Activated CD4-positive, alpha-beta memory T cell treated with anti-CD3 and anti-CD28 coated beads for 36 hours (primary cell): Measurements from ENCODE around the gene UMAD1. TPM values are rescaled to one million over a fixed set of nuclear protein-coding genes. Genes with fewer than 3 reads are reported as not detected.

Experiments used
- CTCF ChIA-PET: fragments of 350-600 bp; sonication (Branson Sonifier 250); formaldehyde crosslinking; loops from one replicate; lab custom pipeline; 2021; ENCODE audit warnings: antibody characterized with exemption, inconsistent platforms; lab: Charles Lee
- POLR2A ChIA-PET: fragments of 350-600 bp; sonication (Branson Sonifier 250); formaldehyde crosslinking; loops from one replicate; lab custom pipeline; 2021; ENCODE audit warnings: antibody characterized with exemption; lab: Charles Lee
- DNase-seq: peaks from one replicate; pipeline ENCODE4 v3.0.0-alpha.2; 2020
- H3K27ac Mint-ChIP-seq: one replicate; pipeline ENCODE4 v1.8.0; 2021; ENCODE audit warnings: mixed read lengths
- H3K27me3 Mint-ChIP-seq: one replicate; pipeline ENCODE4 v1.8.0; 2021; ENCODE audit warnings: mixed read lengths
- H3K36me3 Mint-ChIP-seq: one replicate; pipeline ENCODE4 v1.8.0; 2021; ENCODE audit warnings: mixed read lengths
- H3K4me1 Mint-ChIP-seq: one replicate; pipeline ENCODE4 v1.8.0; 2021; ENCODE audit warnings: low read depth, mixed read lengths
- H3K4me3 Mint-ChIP-seq: one replicate; pipeline ENCODE4 v1.8.0; 2021; ENCODE audit warnings: mild to moderate bottlenecking, mixed read lengths
- H3K9me3 Mint-ChIP-seq: one replicate; pipeline ENCODE4 v1.8.0; 2021; ENCODE audit warnings: mixed read lengths
- intact Hi-C: fragments of 100-400 bp; cut with micrococcal nuclease; formaldehyde crosslinking; loops from one replicate; pipeline ENCODE4 v1.15.1; 2023
- total RNA-seq, 2 experiments: library from RNA; stranded (reverse); gene quantifications; one replicate each; pipeline ENCODE4 v1.2.3, GENCODE V29; 2021

The UMAD1 gene
- total RNA-seq, 2 experiments from 2014 or later, result 15.0 to 17.6 TPM

DNA sequence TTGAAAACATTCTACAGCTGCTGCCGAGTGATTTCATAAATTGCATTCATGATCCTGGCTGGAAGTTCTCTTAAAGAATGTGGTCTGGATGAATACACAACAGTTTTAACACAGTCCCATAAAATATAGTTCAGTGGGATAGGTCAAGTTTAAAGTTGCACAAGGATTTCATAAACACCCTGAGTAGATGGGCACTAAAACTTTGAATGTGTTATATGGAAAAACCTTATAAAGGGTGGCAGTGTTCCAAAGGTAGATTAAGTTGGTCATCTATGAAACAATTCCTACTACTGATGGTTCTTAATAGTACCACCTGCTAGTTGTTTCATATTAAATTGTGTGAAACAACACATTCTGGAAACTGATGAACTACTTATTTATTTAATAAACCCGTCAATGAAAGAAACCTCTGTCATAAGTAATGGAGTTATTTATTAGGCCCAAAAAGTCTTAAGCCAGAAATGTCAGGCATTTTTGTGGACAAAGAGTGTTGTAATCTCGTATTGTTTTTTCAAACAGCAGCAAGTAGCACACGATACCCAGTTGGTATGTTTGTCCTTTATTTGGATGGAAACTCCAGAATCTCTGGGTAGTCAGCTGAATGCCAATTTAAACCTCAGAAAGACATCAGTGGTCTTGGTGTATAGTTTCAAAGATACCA, 92.2 kb downstream of the UMAD1 start:
- CTCF ChIA-PET, result no interaction called here
- Mint-ChIP-seq H3K9me3 (no peaks in the 10 kb centered on the region), H3K4me3 (no peak overlapping the region), H3K36me3 (peaks cover 1% of the 10 kb centered on the region), H3K27me3 (no peaks in the 10 kb centered on the region), H3K27ac (no peak overlapping the region), H3K4me1 (no peaks in the 10 kb centered on the region)
- no peak for DNase-seq
- POLR2A ChIA-PET, result no interaction called here
- intact Hi-C loops, result no loop called here

DNA sequence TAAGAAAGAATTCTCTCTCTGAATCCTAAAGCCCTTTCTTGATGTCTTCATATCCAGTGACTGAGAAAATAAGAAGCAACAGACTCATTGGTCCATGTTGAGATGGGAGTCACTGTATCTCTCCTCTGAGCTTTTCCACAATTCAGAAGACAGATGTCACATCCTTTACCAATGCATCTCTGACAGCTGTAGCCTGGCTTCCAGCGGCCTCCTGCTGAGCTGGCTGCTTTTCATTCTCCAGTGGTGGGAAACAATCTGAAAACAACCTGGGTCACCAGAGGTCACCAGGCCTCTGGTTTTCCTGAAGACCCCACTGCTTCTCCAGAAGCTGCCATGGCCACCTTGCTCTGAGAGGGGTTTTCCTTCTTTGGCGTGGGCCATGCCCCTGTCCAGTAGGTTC, 96.1 kb downstream of the UMAD1 start:
- Mint-ChIP-seq H3K36me3 (peaks cover 1% of the 10 kb centered on the region), H3K27ac (no peak overlapping the region), H3K4me1 (peaks cover 5% of the 10 kb centered on the region), H3K27me3 (no peaks in the 10 kb centered on the region), H3K4me3 (no peak overlapping the region), H3K9me3 (no peaks in the 10 kb centered on the region)
- CTCF ChIA-PET, result no interaction called here
- intact Hi-C loops, result no loop called here
- DNase-seq, result no peak
- POLR2A ChIA-PET, result no interaction called here

DNA sequence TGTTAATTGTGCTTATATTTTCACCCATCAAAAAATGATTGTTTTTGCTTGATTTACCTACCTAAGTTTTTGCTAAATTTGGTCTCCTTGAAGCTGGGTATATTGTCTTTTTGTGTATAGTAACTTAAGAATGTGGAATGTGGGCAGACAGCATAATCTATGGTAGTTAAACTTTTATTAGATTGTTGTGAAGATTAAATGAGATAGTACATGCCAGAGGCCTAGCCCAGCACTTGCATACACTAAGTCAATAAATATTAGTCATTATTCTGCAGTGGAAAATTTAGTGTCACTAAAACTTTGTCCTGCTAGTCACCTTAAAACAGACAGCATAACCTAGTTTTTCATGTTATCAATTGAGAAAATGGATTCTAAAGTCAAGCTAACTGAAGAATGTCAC, 97.1 kb downstream of the UMAD1 start:
- H3K4me1 Mint-ChIP-seq, result peaks cover 5% of the 10 kb centered on the region
- ChIA-PET POLR2A (no interaction called here), CTCF (no interaction called here)

DNA sequence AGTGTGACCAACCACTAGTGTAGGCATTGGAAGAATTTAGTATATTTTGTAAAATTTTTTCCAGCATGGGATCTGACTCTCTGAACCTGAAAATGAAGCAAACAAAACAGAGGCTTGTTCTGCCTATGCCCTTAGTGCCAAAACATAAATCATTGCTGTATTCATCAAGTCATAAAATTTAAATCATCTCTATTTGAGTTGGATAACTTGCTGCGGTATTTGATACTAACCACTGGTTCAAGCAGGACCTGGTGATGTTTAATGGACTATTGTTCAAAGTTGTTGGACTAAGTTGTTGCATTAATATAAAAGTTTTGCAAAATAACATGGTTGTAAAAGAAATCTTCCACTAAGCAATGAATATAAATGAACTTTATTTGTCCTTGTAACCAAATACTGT, 97.6 kb downstream of the UMAD1 start:
- Mint-ChIP-seq H3K27ac (no peak overlapping the region), H3K9me3 (no peaks in the 10 kb centered on the region), H3K4me3 (no peak overlapping the region), H3K4me1 (peaks cover 5% of the 10 kb centered on the region), H3K36me3 (peaks cover 1% of the 10 kb centered on the region), H3K27me3 (no peaks in the 10 kb centered on the region)
- ChIA-PET CTCF (no interaction called here), POLR2A (no interaction called here)
- no peak for DNase-seq
- intact Hi-C loops, result no loop called here

More for the DNA sequence above, 97.1 kb downstream of the UMAD1 start:
- Mint-ChIP-seq H3K36me3 (peaks cover 1% of the 10 kb centered on the region), H3K4me3 (no peak overlapping the region), H3K9me3 (no peaks in the 10 kb centered on the region), H3K27me3 (no peaks in the 10 kb centered on the region), H3K27ac (no peak overlapping the region)
- no peak for DNase-seq
- intact Hi-C loops, result no loop called here

DNA sequence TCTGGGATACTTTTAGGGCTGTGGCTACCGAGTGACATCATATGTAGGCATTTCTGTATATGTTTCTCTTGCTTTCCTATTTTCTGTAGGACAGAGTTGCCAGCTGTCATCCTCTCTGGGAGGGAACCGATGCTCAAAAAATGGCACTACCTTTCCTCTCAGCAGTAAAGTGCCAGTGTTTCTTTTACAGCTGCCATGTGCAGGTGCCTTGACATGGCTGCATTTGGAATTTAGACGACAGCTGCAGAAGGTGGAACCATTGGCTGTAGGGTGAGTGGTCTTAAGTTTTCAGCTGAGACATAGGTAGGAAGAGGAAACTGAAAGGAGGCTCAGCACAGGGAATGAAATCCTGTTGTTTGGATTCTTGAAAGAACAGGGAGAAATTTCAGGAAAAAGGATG, 98.1 kb downstream of the UMAD1 start:
- Mint-ChIP-seq H3K36me3 (peaks cover 1% of the 10 kb centered on the region), H3K27me3 (no peaks in the 10 kb centered on the region), H3K4me3 (no peak overlapping the region), H3K9me3 (no peaks in the 10 kb centered on the region), H3K4me1 (peaks cover 5% of the 10 kb centered on the region), H3K27ac (no peak overlapping the region)
- no peak for DNase-seq
- intact Hi-C loops, result no loop called here
- CTCF ChIA-PET, result interaction anchor here (1.2 kb wide), 2 partner anchors 19 to 635 kb away, joined by 3 read pairs; no protein-coding TSS in a partner anchor
- POLR2A ChIA-PET, result no interaction called here

DNA sequence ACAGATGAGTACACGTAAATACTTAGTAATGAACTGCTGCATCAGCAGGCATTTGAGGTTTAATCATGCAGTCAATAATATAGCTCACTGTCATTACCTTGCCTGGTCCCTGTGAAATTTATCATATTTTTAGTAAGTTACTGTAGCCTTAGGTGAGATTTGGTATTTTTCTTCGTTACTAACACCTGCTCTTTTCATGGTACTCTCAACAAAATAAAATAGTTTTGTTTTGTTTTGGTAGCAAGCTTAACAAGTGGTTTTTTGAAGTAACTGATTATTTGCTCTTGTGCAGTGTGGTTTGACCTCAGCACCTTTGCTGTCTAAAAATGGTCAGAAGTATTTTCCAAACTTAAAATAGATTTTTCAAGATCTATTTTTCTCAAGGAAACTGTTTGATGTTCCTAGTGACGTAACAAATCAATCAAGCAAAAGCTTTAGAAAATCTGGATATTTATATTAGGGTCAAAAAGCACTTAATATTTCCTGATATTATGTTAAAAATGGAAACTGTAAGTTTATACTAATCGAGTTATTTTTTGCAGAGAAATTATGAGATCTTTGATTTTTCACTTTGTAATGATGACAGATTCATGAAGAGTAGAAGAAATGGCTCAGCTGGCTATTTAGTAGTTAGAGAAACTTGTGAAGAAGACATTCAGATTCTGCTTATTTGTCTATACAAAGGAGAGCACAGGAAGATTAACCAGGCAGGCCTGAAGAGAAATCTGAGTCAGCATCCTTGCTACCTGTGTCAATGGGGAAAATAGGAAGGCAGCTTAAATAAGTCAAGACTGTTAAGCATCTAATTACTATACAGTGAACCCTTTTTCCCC, 98.9 kb downstream of the UMAD1 start:
- Mint-ChIP-seq H3K27ac (no peak overlapping the region), H3K27me3 (no peaks in the 10 kb centered on the region), H3K4me3 (no peak overlapping the region), H3K36me3 (peaks cover 1% of the 10 kb centered on the region), H3K4me1 (peaks cover 5% of the 10 kb centered on the region), H3K9me3 (no peaks in the 10 kb centered on the region)
- POLR2A ChIA-PET, result no interaction called here
- intact Hi-C loops, result no loop called here
- CTCF ChIA-PET, result interaction anchor here (0.7 to 1.2 kb wide), 3 partner anchors 19 to 636 kb away, joined by 3 read pairs; no protein-coding TSS in a partner anchor
- no peak for DNase-seq

DNA sequence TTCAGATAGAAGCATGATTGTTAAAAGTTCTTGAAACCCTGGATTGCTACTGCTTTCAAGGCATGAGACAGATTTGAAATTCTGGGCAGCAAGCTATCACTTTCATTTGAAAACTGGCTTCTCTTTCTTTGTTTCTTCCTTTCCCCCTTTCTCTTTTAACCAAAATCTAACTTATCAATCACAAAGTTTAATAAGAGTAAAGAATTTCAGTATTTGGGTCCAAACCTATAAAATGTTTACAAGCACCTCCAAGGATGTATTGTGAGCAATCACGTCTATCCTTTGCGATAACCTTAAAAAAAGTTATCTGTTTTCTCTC, 99.4 kb downstream of the UMAD1 start:
- Mint-ChIP-seq H3K9me3 (no peaks in the 10 kb centered on the region), H3K4me1 (peaks cover 5% of the 10 kb centered on the region), H3K27me3 (no peaks in the 10 kb centered on the region), H3K36me3 (peaks cover 1% of the 10 kb centered on the region), H3K4me3 (no peak overlapping the region), H3K27ac (no peak overlapping the region)
- intact Hi-C loops, result no loop called here
- ChIA-PET POLR2A (no interaction called here), CTCF (no interaction called here)
- DNase-seq, result no peak

DNA sequence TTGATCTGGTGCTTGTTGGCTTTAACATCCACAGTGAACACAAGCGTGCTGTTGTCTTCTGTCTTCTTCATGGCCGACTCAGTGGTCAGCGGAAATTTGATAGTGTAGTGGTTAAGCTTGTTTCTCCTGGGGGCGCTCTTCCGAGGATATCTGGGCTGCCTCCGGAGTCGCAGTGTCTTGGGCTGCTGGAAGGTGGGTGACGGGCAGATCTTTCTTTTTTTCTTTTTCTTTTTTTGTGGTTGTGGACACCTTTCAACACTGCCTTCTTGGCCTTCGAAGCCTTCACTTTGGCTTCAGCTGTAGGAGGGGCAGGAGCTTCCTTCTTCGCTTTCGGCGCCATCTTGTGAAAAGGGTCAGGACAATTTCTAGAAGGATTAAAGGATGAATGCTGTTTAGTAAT, 101.7 kb downstream of the UMAD1 start:
- CTCF ChIA-PET, result no interaction called here
- Mint-ChIP-seq H3K36me3 (peaks cover 1% of the 10 kb centered on the region), H3K27me3 (no peaks in the 10 kb centered on the region), H3K9me3 (no peaks in the 10 kb centered on the region), H3K27ac (no peak overlapping the region), H3K4me1 (peaks cover 5% of the 10 kb centered on the region), H3K4me3 (no peak overlapping the region)
- DNase-seq, result no peak
- POLR2A ChIA-PET, result no interaction called here
- intact Hi-C loops, result no loop called here

DNA sequence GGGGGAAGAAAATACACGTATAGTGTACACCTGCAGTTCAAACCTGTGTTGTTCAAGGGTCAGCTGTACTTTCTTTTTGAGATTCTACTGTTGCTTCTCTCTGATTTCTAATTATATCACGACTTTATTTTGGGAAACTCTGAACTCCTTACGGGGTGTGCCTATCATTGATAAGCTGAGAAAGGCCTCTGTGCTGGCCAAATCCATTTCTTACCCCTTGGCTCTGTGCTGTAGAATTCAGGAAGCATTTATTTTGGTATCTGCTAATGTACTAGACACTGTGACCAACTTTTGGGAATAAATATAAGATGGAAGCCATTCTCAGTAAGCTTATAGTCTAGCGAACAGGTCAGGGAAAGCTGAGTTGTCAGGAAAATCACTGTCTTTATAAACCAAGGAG, 104.7 kb downstream of the UMAD1 start:
- CTCF ChIA-PET, result no interaction called here
- peaks cover 1% of the 10 kb centered on the region for H3K36me3 Mint-ChIP-seq

DNA sequence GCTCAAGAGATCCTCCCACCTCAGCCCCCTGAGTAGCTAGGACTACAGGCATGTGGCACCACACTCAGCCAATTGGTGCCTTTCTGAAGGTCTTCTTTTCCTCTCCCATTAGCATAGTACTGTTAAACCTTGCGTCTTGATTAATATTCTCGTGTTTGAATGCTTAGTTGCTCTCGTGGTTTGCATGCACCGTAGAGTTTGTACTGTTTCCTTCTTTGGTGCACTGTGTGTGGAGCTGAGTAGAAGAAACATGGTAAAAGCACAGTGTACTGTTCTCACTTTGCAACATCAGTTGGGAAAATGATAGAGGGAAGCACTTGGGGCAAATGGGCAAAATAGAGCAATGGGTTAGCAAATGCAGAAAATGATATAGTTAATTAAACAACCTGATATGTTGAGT, 105.4 kb downstream of the UMAD1 start:
- Mint-ChIP-seq H3K4me1 (peaks cover under 1% of the 10 kb centered on the region), H3K27me3 (no peaks in the 10 kb centered on the region), H3K4me3 (no peak overlapping the region), H3K9me3 (no peaks in the 10 kb centered on the region), H3K36me3 (peaks cover 1% of the 10 kb centered on the region), H3K27ac (no peak overlapping the region)
- CTCF ChIA-PET, result no interaction called here
- POLR2A ChIA-PET, result no interaction called here
- intact Hi-C loops, result no loop called here
- DNase-seq, result no peak

More for the DNA sequence above, 104.7 kb downstream of the UMAD1 start:
- DNase-seq, result no peak
- POLR2A ChIA-PET, result no interaction called here
- H3K27ac Mint-ChIP-seq, result no peak overlapping the region
- no peak overlapping the region for H3K4me3 Mint-ChIP-seq
- H3K4me1 Mint-ChIP-seq, result no peaks in the 10 kb centered on the region
- intact Hi-C loops, result no loop called here
- H3K27me3 Mint-ChIP-seq, result no peaks in the 10 kb centered on the region
- no peaks in the 10 kb centered on the region for H3K9me3 Mint-ChIP-seq

DNA sequence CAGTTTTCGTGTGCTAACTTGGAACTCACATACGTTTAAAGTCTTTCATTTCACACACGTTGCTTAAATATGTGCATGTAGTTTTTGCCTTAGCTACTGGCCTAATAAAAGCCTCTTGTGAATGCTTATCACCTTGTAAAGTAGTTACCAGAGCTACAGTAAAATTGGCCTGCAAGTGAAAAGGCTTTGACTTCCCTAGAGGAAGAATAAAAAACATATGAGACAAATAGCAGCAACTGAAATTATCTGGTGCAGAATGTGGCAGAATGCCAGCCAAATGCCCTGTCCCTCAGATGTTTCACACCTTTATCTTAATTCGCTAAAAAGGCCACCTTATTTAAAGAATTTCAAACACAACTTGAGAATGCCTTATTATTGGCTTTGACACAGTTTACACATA, 105.9 kb downstream of the UMAD1 start:
- Mint-ChIP-seq H3K4me1 (peaks cover 3% of the 10 kb centered on the region), H3K27ac (no peak overlapping the region), H3K4me3 (no peak overlapping the region), H3K9me3 (no peaks in the 10 kb centered on the region), H3K27me3 (no peaks in the 10 kb centered on the region), H3K36me3 (peaks cover 1% of the 10 kb centered on the region)
- intact Hi-C loops, result no loop called here
- POLR2A ChIA-PET, result no interaction called here
- DNase-seq, result no peak
- CTCF ChIA-PET, result no interaction called here

DNA sequence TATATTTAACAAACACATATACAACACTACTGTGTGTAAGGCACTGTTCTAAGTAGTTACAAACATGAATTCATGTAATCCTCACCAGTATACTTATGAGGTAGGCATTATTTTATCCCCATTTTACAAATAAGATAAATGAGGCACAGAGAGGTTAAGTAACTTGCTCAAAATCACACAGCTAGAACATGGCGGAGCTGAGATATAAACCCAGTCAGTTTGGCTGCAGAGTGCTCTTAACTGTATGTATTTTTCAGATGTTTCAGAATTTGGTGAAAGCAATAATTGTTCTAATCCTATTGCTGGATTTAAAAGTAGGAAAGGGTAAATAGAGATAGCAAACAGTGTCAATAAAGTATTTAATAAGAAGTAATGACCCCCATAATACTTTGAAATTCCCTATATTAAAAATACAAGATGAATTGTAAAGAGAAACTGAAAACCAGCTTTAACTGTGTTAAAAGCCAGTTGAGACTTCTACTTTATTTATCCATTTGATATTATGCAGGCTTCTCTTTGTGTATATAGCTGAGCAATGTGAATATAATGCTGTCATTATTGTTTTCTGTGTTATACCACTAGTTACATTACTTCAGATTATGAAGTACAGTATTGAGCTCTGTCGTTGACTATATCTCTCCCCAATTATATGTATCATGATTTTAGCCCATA, 110.2 kb downstream of the UMAD1 start:
- Mint-ChIP-seq H3K4me3 (no peak overlapping the region), H3K27me3 (no peaks in the 10 kb centered on the region), H3K36me3 (peaks cover 3% of the 10 kb centered on the region), H3K27ac (no peak overlapping the region), H3K9me3 (no peaks in the 10 kb centered on the region), H3K4me1 (peaks cover 3% of the 10 kb centered on the region)
- intact Hi-C loops, result no loop called here
- no peak for DNase-seq
- ChIA-PET CTCF (interaction anchor here (0.5 to 0.8 kb wide), 2 partner anchors 69 to 466 kb away, joined by 3 to 4 read pairs; no protein-coding TSS in a partner anchor), POLR2A (no interaction called here)
